Suprapubic skin (tissue), 4 donors: Measurements from ENCODE around the gene KCTD1. TPM values are rescaled to one million over a fixed set of nuclear protein-coding genes. Genes with fewer than 3 reads are reported as not detected.

Experiments used
- DNase-seq, 2 donors: peaks; one replicate each; pipeline ENCODE4 v3.0.0-alpha.2; 2019; ENCODE audit warnings: low spot score in 2 of 2
- H3K27ac ChIP-seq: fragments of 200-600 bp; sonication (generic); one replicate; pipeline ENCODE4 v1.5.1; 2019
- H3K27me3 ChIP-seq: fragments of 200-600 bp; sonication (generic); one replicate; pipeline ENCODE4 v1.5.1; 2019
- H3K36me3 ChIP-seq: fragments of 200-600 bp; sonication (generic); one replicate; pipeline ENCODE4 v1.5.1; 2019
- H3K4me1 ChIP-seq: fragments of 200-600 bp; sonication (generic); one replicate; pipeline ENCODE4 v1.5.1; 2019
- H3K4me3 ChIP-seq: fragments of 200-600 bp; sonication (generic); one replicate; pipeline ENCODE4 v1.5.1; 2019; ENCODE audit warnings: mild to moderate bottlenecking
- H3K9me3 ChIP-seq: fragments of 200-600 bp; sonication (generic); one replicate; pipeline ENCODE4 v1.5.1; 2019
- CTCF ChIP-seq, 2 donors: fragments of 200-600 bp in 1 of 2; fragments of 450-650 bp in 1 of 2; sonication (generic) in 1 of 2; IDR thresholded peaks; one replicate each; pipeline ENCODE4 v1.5.1; 2016 to 2019; ENCODE audit warnings: antibody characterized with exemption in 2 of 2, mild to moderate bottlenecking in 1 of 2, moderate library complexity in 1 of 2
- EP300 ChIP-seq: sonication (generic); formaldehyde crosslinking; IDR thresholded peaks from one replicate; pipeline ENCODE4 v1.6.1; 2017; ENCODE audit warnings: antibody characterized with exemption
- POLR2A ChIP-seq, 2 donors: fragments of 450-650 bp; IDR thresholded peaks; one replicate each; pipeline ENCODE4 v1.6.1; 2017; ENCODE audit warnings: antibody characterized with exemption in 2 of 2, mild to moderate bottlenecking in 2 of 2, moderate library complexity in 2 of 2
- POLR2AphosphoS5 ChIP-seq, 3 donors: sonication (generic); formaldehyde crosslinking; IDR thresholded peaks; one replicate each; pipeline ENCODE4 v1.6.1; 2017; ENCODE audit warnings: antibody characterized with exemption in 3 of 3
- WGBS: methylation state at CpG from one replicate; pipeline ENCODE4 v1.1.5; 2018; 5-methylcytosine and 5-hydroxymethylcytosine counted together
- total RNA-seq, 4 donors: library from RNA; depleted of rRNA; stranded (reverse); fragments of >200 nt; gene quantifications; one replicate each; pipeline ENCODE4 v1.1.0, GENCODE V29; 2016

The KCTD1 gene
- total RNA-seq, 4 donors from 2014 or later: 31.9 to 104 (median 69.7) TPM

DNA sequence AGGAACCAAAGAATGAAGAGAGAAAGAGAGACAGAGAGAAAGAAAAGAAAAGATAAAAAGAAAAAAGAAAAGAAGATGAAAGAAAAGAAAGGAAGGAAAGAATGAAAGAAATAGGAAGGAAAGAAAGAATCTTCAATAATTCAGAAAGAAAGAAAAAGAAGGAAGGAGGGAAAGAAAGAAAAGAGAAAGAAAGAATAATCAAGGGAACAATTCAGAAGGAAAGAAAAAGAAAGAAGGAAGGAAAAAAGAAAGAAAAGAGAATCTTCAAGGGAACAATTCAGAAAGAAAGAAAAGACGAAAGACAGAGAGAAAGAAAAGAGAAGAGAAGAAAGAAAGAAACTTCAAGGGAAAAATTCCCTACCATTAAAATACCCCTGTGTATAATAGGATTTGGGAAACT lies 5.6 kb upstream of the KCTD1 start:
- TF ChIP-seq CTCF (IDR thresholded peaks at IDR 0.05) (no peak), POLR2AphosphoS5 (IDR thresholded peaks at IDR 0.05) (no peak), POLR2A (IDR thresholded peaks at IDR 0.05) (no peak), EP300 (no peak)
- Histone ChIP-seq H3K9me3 (no peaks in the 10 kb centered on the region), H3K27ac (no peak overlapping the region), H3K4me1 (peaks cover 29% of the 10 kb centered on the region), H3K4me3 (no peak overlapping the region), H3K27me3 (peaks cover 17% of the 10 kb centered on the region), H3K36me3 (no peaks in the 10 kb centered on the region)
- DNase-seq: no peak
- WGBS: 86% methylated on average over 1 of the region's 1 CpG

DNA sequence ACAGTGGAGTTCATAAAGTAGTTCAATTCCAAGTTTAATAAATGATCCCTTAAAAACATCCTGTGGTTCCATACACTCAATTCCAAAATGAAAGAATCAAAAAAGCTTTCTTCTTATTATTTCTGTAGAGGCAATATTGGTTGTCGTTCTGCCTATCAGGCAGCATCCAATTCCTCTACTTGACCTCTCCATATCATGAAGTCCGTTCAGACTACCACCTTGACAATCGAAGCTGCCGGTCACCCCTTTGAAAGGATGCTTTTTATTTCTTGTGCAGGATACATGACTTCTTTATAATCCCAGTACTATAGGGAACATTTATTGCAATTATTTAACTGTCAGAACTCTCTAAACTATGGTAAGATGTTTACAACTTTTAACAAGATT lies 3.3 kb upstream of the KCTD1 start:
- no peak for TF ChIP-seq CTCF (IDR thresholded peaks at IDR 0.05)
- TF ChIP-seq POLR2A (IDR thresholded peaks at IDR 0.05): no peak
- no peak for TF ChIP-seq POLR2AphosphoS5 (IDR thresholded peaks at IDR 0.05)
- no peak for TF ChIP-seq EP300
- no peak overlapping the region for H3K4me3 ChIP-seq
- WGBS: 70% methylated on average over 4 of the region's 4 CpGs
- H3K9me3 ChIP-seq: no peaks in the 10 kb centered on the region
- peaks cover 17% of the 10 kb centered on the region for H3K27me3 ChIP-seq
- no peak for DNase-seq
- no peak overlapping the region for H3K27ac ChIP-seq
- no peaks in the 10 kb centered on the region for H3K36me3 ChIP-seq
- peaks cover 45% of the 10 kb centered on the region for H3K4me1 ChIP-seq

- Histone ChIP-seq H3K36me3 (no peaks in the 10 kb centered on the region), H3K9me3 (no peaks in the 10 kb centered on the region), H3K4me3 (peak overlapping the region; percentile 74), H3K4me1 (peaks cover 51% of the 10 kb centered on the region), H3K27me3 (peaks cover 17% of the 10 kb centered on the region), H3K27ac (peak overlapping the region; percentile 80)
- TF ChIP-seq POLR2AphosphoS5 (IDR thresholded peaks at IDR 0.05) (no peak), CTCF (IDR thresholded peaks at IDR 0.05) (no peak), POLR2A (IDR thresholded peaks at IDR 0.05) (no peak), EP300 (no peak)
- DNase-seq: no peak
- 17% methylated on average over 21 of the region's 28 CpGs for WGBS
Observed at GRCh38 chr18:26550998-26551694, 2.8 kb upstream of the KCTD1 start.

DNA sequence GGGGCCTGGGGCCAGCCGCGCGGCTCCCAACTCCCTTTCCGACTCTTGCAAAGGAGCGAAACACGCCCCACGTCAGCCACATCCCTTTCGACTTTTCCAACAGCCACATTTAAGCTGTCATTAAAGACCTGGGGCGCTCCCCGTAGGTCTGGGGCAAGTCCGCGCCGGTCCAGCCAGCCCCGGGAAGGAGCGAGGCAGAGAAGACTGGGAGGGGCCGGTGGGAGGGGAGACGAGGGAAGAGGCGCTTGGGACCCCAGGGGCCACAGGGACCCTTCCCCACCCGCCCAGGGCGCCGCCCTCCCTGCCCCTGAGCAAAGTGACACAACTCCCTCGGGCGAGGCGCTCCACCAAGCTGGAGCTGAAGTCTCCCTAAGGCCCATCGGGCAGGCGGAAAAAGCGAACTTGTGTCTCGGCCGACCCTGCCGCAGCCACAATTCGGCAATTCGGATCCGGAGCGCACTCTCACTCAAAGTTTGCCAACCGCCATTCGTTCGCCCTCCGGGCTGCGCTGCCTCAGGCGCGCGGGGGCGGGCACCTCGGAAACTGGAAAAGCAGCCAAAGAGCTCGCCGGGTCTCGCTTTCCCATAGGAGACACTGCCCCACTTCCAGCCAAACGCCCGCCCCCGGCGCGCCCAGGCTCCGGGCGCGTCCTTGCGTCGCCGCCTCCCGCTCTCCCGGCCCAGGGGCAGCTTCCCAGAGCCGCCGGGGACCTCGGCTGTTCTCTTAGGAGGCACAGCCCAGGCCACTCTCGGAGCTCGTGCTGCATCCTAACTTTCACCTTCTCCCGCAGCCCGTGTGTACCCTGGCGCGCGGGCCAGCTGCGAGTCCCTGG lies 1.1 kb upstream of the KCTD1 start:
- H3K9me3 ChIP-seq: no peaks in the 10 kb centered on the region
- peaks cover 67% of the 10 kb centered on the region for H3K4me1 ChIP-seq
- WGBS: 0% methylated on average over 11 of the region's 71 CpGs
- DNase-seq: peak; percentile 73 to 82
- H3K4me3 ChIP-seq: peak overlapping the region; percentile 74
- peaks cover 17% of the 10 kb centered on the region for H3K27me3 ChIP-seq
- TF ChIP-seq POLR2AphosphoS5 (IDR thresholded peaks at IDR 0.05): peak in 1 of 3 donors; percentile 10
- no peak for TF ChIP-seq EP300
- TF ChIP-seq CTCF (IDR thresholded peaks at IDR 0.05): no peak
- no peak for TF ChIP-seq POLR2A (IDR thresholded peaks at IDR 0.05)
- H3K36me3 ChIP-seq: no peaks in the 10 kb centered on the region
- peak overlapping the region; percentile 85 for H3K27ac ChIP-seq
